NCI-H146 treated with DMSO at 0.1 percent for 48 hours (cell line): Measurements from ENCODE around the gene NRF1.
A peak's percentile ranks its signal among the peaks of the same experiment; 100 is the strongest.
"Not testable (repeated sequence)": the region's sequence is repeated elsewhere in the genome, so short reads cannot be mapped to it uniquely, and the experiment has no call there.

Experiments used
- DNase-seq: peaks from one replicate; lab custom pipeline; 2025; ENCODE audit not compliant: unreplicated experiment; lab: John Stamatoyannopoulos, UW

NRF1 gene

GRCh38 chr7:129606803-129607202, 4.7 kb upstream of the NRF1 start:
- no peak for DNase-seq

GRCh38 chr7:129607471-129608120, 3.9 kb upstream of the NRF1 start:
- DNase-seq: peak; percentile 35

- DNase-seq: no peak
These were observed 1.9 kb upstream of the NRF1 start for GRCh38 chr7:129609666-129610065.

GRCh38 chr7:129610709-129611245, 743 bp upstream of the NRF1 start:
- DNase-seq: no peak

GRCh38 chr7:129612112-129613015, 844 bp downstream of the NRF1 start:
- DNase-seq: peak; percentile 23

- no peak for DNase-seq
These were observed 1.5 kb downstream of the NRF1 start for GRCh38 chr7:129613016-129613337.

- no peak for DNase-seq
These were observed 3.5 kb downstream of the NRF1 start for GRCh38 chr7:129615018-129615417.

GRCh38 chr7:129616530-129616929, 5.0 kb downstream of the NRF1 start:
- DNase-seq: no peak

GRCh38 chr7:129617178-129617577, 5.7 kb downstream of the NRF1 start:
- no peak for DNase-seq

GRCh38 chr7:129617652-129618051, 6.1 kb downstream of the NRF1 start:
- no peak for DNase-seq

- DNase-seq: no peak
These were observed 15.4 kb downstream of the NRF1 start for GRCh38 chr7:129626896-129627295.

GRCh38 chr7:129630341-129630740, 18.8 kb downstream of the NRF1 start:
- DNase-seq: no peak

GRCh38 chr7:129634361-129635034, 23.0 kb downstream of the NRF1 start:
- DNase-seq: no peak

- DNase-seq: peak; percentile 38
These were observed 23.9 kb downstream of the NRF1 start for GRCh38 chr7:129635300-129636029.

GRCh38 chr7:129636030-129636550, 24.6 kb downstream of the NRF1 start:
- DNase-seq: not testable (repeated sequence)

- no peak for DNase-seq
These were observed 25.1 kb downstream of the NRF1 start for GRCh38 chr7:129636641-129637040.

- DNase-seq: no peak
These were observed 28.9 kb downstream of the NRF1 start for GRCh38 chr7:129640400-129640799.

- DNase-seq: no peak
These were observed 31.5 kb downstream of the NRF1 start for GRCh38 chr7:129642871-129643549.

GRCh38 chr7:129643550-129644170, 32.1 kb downstream of the NRF1 start:
- no peak for DNase-seq
